Activated B cell treated with CpG ODN at 0.5 μM for 24 hours (primary cell): ENCODE results near the gene APPL1. TPM values are rescaled to one million over a fixed set of nuclear protein-coding genes. Genes with fewer than 3 reads are reported as not detected.

Experiments used
- ATAC-seq: fragments of 200-7000 bp; cut with Tn5 transposase; one replicate; pipeline ENCODE4 v1.10.0; 2021; ENCODE audit warnings: low read depth, mild to moderate bottlenecking, moderate library complexity
- CTCF ChIA-PET: fragments of 350-600 bp; sonication (Branson Sonifier 250); formaldehyde crosslinking; loops from one replicate; lab custom pipeline; 2021; ENCODE audit warnings: antibody characterized with exemption; lab: Charles Lee
- POLR2A ChIA-PET: fragments of 350-600 bp; sonication (Branson Sonifier 250); formaldehyde crosslinking; loops from one replicate; lab custom pipeline; 2021; ENCODE audit warnings: antibody characterized with exemption; lab: Charles Lee
- DNase-seq: peaks from one replicate; pipeline ENCODE4 v3.0.0; 2022
- H3K27ac Mint-ChIP-seq: one replicate; pipeline ENCODE4 v1.8.0; 2020; ENCODE audit warnings: mixed read lengths
- H3K27me3 Mint-ChIP-seq: one replicate; pipeline ENCODE4 v1.8.0; 2021; ENCODE audit warnings: mixed read lengths
- H3K36me3 Mint-ChIP-seq: one replicate; pipeline ENCODE4 v1.8.0; 2021; ENCODE audit warnings: low read depth, mixed read lengths
- H3K4me1 Mint-ChIP-seq: one replicate; pipeline ENCODE4 v1.8.0; 2021; ENCODE audit warnings: mixed read lengths
- H3K4me3 Mint-ChIP-seq: one replicate; pipeline ENCODE4 v1.8.0; 2020; ENCODE audit warnings: mild to moderate bottlenecking, mixed read lengths
- H3K9me3 Mint-ChIP-seq: one replicate; pipeline ENCODE4 v1.8.0; 2020; ENCODE audit warnings: mixed read lengths
- intact Hi-C: fragments of 100-400 bp; cut with micrococcal nuclease; formaldehyde crosslinking; loops from one replicate; pipeline ENCODE4 v1.15.1; 2024
- total RNA-seq: library from RNA; stranded (reverse); gene quantifications from 2 replicates; pipeline ENCODE4 v1.2.3, GENCODE V29; 2022
- TF ChIP-seq, protein P1 (sequence below): fragments of 200-600 bp; IDR thresholded peaks from one replicate; pipeline ENCODE4 v1.8.0; 2022; ENCODE audit warnings: antibody characterized with exemption, mild to moderate bottlenecking

APPL1 gene
- total RNA-seq, 1 donor from 2014 or later: 62.0 TPM

DNA sequence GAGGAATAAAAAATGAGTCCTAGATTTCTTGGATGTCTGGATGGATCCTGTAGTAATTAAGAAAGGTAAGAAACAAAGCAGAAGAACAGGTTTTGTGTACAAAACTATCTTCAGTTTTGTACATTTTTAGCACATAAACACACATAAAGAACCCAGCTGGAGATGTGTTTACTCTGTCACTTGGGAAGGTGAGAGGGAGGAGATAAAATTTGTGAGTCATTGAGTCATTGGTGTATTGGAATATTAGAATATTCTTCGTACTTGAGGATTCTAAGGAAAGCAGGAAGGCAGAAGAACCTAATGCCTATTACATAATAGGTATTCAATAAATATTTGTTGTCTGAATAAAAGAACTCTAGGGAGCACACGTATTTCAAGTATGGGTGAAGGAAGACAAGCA, 17.4 kb downstream of the APPL1 start:
- DNase-seq: no peak
- Mint-ChIP-seq H3K4me1 (no peaks in the 10 kb centered on the region), H3K27ac (no peak overlapping the region), H3K4me3 (no peak overlapping the region), H3K27me3 (no peaks in the 10 kb centered on the region), H3K9me3 (no peaks in the 10 kb centered on the region), H3K36me3 (peaks cover 82% of the 10 kb centered on the region)
- no peak for ATAC-seq
- TF ChIP-seq, protein P1, sequence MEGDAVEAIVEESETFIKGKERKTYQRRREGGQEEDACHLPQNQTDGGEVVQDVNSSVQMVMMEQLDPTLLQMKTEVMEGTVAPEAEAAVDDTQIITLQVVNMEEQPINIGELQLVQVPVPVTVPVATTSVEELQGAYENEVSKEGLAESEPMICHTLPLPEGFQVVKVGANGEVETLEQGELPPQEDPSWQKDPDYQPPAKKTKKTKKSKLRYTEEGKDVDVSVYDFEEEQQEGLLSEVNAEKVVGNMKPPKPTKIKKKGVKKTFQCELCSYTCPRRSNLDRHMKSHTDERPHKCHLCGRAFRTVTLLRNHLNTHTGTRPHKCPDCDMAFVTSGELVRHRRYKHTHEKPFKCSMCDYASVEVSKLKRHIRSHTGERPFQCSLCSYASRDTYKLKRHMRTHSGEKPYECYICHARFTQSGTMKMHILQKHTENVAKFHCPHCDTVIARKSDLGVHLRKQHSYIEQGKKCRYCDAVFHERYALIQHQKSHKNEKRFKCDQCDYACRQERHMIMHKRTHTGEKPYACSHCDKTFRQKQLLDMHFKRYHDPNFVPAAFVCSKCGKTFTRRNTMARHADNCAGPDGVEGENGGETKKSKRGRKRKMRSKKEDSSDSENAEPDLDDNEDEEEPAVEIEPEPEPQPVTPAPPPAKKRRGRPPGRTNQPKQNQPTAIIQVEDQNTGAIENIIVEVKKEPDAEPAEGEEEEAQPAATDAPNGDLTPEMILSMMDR: no peak
- ChIA-PET POLR2A (no interaction called here), CTCF (interaction anchor here (0.7 kb wide), 1 partner anchor 553 kb away, joined by 3 read pairs; no protein-coding TSS in a partner anchor)
- intact Hi-C loops: no loop called here

DNA sequence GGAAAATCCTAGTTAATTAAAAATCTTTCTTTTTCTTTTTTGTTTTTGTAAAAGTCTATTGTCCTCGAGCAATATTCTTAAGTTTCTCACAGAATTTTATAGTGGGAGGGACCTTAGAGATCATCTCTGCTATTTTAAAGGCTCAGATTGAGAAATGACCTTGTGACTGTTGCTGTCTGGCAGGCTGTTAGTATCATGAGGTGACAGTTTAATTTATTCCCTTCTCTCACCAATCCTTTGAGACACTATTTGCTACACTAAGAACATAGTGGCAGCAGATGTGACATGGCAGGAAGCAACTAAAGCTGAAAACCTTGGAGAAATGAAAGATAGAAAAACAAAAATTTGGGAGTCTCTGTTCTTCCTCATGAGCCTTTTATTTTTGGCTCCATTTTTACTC, 24.9 kb downstream of the APPL1 start:
- H3K36me3 Mint-ChIP-seq: peaks cover 62% of the 10 kb centered on the region
- no peaks in the 10 kb centered on the region for H3K27me3 Mint-ChIP-seq
- ATAC-seq (no peak), DNase-seq (no peak)
- TF ChIP-seq, protein P1: no peak
- H3K9me3 Mint-ChIP-seq: no peaks in the 10 kb centered on the region
- ChIA-PET CTCF (no interaction called here), POLR2A (no interaction called here)
- H3K4me1 Mint-ChIP-seq: no peaks in the 10 kb centered on the region
- H3K27ac Mint-ChIP-seq: no peak overlapping the region
- intact Hi-C loops: no loop called here
- H3K4me3 Mint-ChIP-seq: no peak overlapping the region

DNA sequence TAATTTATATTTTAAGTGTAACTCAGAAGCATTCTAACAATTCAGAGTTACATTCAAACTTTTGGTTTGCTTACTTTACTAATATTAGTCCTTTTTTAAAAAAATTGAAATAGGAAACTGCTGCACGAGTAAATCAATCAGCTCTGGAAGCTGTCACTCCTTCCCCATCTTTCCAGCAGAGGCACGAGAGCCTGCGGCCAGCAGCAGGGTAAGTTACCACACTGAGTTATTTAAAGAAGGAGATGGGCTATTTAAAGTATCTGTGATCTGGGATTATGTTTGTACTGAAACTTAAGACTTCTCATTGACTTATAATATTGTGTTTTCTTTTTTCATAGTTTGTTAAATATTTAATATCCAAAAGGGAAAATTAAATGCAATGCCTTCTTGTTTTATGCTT, 29.3 kb downstream of the APPL1 start:
- Mint-ChIP-seq H3K9me3 (peaks cover 4% of the 10 kb centered on the region), H3K4me1 (no peaks in the 10 kb centered on the region), H3K36me3 (peaks cover 73% of the 10 kb centered on the region), H3K27ac (no peak overlapping the region), H3K4me3 (no peak overlapping the region), H3K27me3 (no peaks in the 10 kb centered on the region)
- ChIA-PET CTCF (interaction anchor here (1.5 kb wide), 1 partner anchor 87 kb away, joined by 5 read pairs; no protein-coding TSS in a partner anchor), POLR2A (no interaction called here)
- TF ChIP-seq, protein P1: no peak
- intact Hi-C loops: no loop called here
- ATAC-seq (no peak), DNase-seq (no peak)

DNA sequence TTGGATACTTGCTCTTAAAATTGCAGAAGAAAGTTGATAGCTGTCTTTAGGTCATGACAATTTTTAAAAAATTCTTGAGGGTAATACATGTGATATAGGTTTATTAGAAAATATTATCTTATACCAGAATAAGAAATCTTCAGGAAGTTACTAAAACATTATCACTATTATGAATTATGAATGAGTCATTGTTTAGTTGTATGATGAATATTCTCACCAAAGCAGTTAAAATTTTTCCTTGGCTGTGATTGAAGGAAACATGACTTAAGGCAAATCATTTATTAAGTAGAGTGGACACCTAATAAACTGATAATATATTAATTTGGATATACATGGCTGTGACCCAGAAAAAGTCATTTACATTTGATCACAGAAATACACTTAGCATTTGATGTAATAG, 30.1 kb downstream of the APPL1 start:
- H3K27me3 Mint-ChIP-seq: no peaks in the 10 kb centered on the region
- no peak overlapping the region for H3K27ac Mint-ChIP-seq
- H3K4me1 Mint-ChIP-seq: no peaks in the 10 kb centered on the region
- H3K4me3 Mint-ChIP-seq: no peak overlapping the region
- intact Hi-C loops: no loop called here
- TF ChIP-seq, protein P1: no peak
- no peak for DNase-seq
- no peak for ATAC-seq
- ChIA-PET POLR2A (interaction anchor here (0.6 kb wide), 1 partner anchor 396 kb away, joined by 3 read pairs; no protein-coding TSS in a partner anchor), CTCF (no interaction called here)
- peaks cover 4% of the 10 kb centered on the region for H3K9me3 Mint-ChIP-seq
- H3K36me3 Mint-ChIP-seq: peaks cover 72% of the 10 kb centered on the region

DNA sequence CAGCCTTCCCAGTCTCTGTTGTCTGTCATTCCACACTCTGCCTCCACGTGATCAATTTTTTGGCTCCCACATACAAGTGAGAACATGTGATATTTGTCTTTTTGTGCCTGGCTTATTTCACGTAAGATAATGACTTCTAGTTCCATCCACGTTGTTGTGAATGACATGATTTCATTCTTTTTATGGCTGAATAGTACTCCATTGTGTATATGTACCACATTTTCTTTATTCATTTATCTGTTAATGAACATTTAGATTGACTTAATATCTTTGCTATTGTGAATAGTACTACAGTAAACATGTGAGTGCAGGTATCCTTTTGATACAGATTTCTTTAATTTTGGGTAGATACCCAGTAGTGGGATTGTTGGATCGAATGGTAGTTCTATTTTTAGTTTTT, 33.6 kb downstream of the APPL1 start:
- intact Hi-C loops: no loop called here
- no peak overlapping the region for H3K27ac Mint-ChIP-seq
- ChIA-PET CTCF (no interaction called here), POLR2A (no interaction called here)
- no peaks in the 10 kb centered on the region for H3K4me1 Mint-ChIP-seq
- peaks cover 80% of the 10 kb centered on the region for H3K36me3 Mint-ChIP-seq
- no peak overlapping the region for H3K4me3 Mint-ChIP-seq
- DNase-seq (no peak), ATAC-seq (no peak)
- TF ChIP-seq, protein P1: no peak
- H3K9me3 Mint-ChIP-seq: peaks cover 10% of the 10 kb centered on the region
- H3K27me3 Mint-ChIP-seq: no peaks in the 10 kb centered on the region
